Epidermal melanocyte (primary cell): ENCODE measurements around the gene GYPE.
"Not testable (repeated sequence)": the region's sequence is repeated elsewhere in the genome, so short reads cannot be mapped to it uniquely, and the experiment has no call there.

Experiments
- DNase-seq: peaks from one replicate; pipeline ENCODE4 v3.0.0; 2011; ENCODE audit warnings: low spot score; ENCODE audit not compliant: insufficient read length

Gene GYPE

GRCh38 chr4:143905440-143905839 lies at the start of gene GYPE:
TSS of gene GYPE (minus strand) at chr4:143905559. CDS start at chr4:143905507, 52 bp downstream.
- DNase-seq, result not testable (repeated sequence)

- not testable (repeated sequence) for DNase-seq
Observed at GRCh38 chr4:143951458-143951972, 46.2 kb upstream of the GYPE start.

- not testable (repeated sequence) for DNase-seq
Observed at GRCh38 chr4:143950967-143951366, 45.6 kb upstream of the GYPE start.

- not testable (repeated sequence) for DNase-seq
Observed at GRCh38 chr4:143950185-143950584, 44.8 kb upstream of the GYPE start.

GRCh38 chr4:143947493-143947892 lies 42.1 kb upstream of the GYPE start:
- not testable (repeated sequence) for DNase-seq

GRCh38 chr4:143940708-143941107 lies 35.3 kb upstream of the GYPE start:
- DNase-seq, result not testable (repeated sequence)

- no peak for DNase-seq
Observed at GRCh38 chr4:143939528-143939927, 34.2 kb upstream of the GYPE start.

GRCh38 chr4:143938890-143939289 lies 33.5 kb upstream of the GYPE start:
- DNase-seq, result not testable (repeated sequence)

GRCh38 chr4:143921181-143921580 lies 15.8 kb upstream of the GYPE start:
- no peak for DNase-seq

- not testable (repeated sequence) for DNase-seq
Observed at GRCh38 chr4:143916485-143916884, 11.1 kb upstream of the GYPE start.

- DNase-seq, result not testable (repeated sequence)
Observed at GRCh38 chr4:143912478-143912877, 7.1 kb upstream of the GYPE start.

- DNase-seq, result not testable (repeated sequence)
Observed at GRCh38 chr4:143911528-143912417, 6.4 kb upstream of the GYPE start.

- not testable (repeated sequence) for DNase-seq
Observed at GRCh38 chr4:143910906-143911305, 5.5 kb upstream of the GYPE start.

GRCh38 chr4:143907811-143908210 lies 2.5 kb upstream of the GYPE start:
- DNase-seq, result not testable (repeated sequence)

- not testable (repeated sequence) for DNase-seq
Observed at GRCh38 chr4:143904431-143904830, 928 bp downstream of the GYPE start.

GRCh38 chr4:143890323-143890722 lies 15.0 kb downstream of the GYPE start:
- DNase-seq, result not testable (repeated sequence)

- not testable (repeated sequence) for DNase-seq
Observed at GRCh38 chr4:143888189-143888588, 17.2 kb downstream of the GYPE start.

- DNase-seq, result not testable (repeated sequence)
Observed at GRCh38 chr4:143884965-143885364, 20.4 kb downstream of the GYPE start.

GRCh38 chr4:143883529-143883928 lies 21.8 kb downstream of the GYPE start:
- DNase-seq, result no peak

- DNase-seq, result no peak
Observed at GRCh38 chr4:143882892-143883291, 22.5 kb downstream of the GYPE start.

GRCh38 chr4:143879561-143879960 lies 25.8 kb downstream of the GYPE start:
- DNase-seq, result not testable (repeated sequence)

GRCh38 chr4:143875357-143875756 lies 30.0 kb downstream of the GYPE start:
- DNase-seq, result not testable (repeated sequence)
